ENCODE results near the gene SPATA21. TPM values are rescaled to one million over a fixed set of nuclear protein-coding genes. Genes with fewer than 3 reads are reported as not detected.

The SPATA21 gene
- total and polyA plus RNA-seq, 2 experiments from 2014 or later = not detected

GRCh38 chr1:16433030-16433429 is 4.2 kb downstream of the SPATA21 start:
- Histone ChIP-seq H3K36me3 (ENCODE audit: low read depth) (no peaks in the 10 kb centered on the region), H3K4me3 (no peak overlapping the region), H3K27me3 (replicated peaks; ENCODE audit: insufficient read depth) (no peaks in the 10 kb centered on the region), H3K79me2 (ENCODE audit: insufficient read depth) (no peaks in the 10 kb centered on the region), H3K9ac (no peak overlapping the region), H2AFZ (no peak overlapping the region), H3F3A (ENCODE audit: insufficient read depth) (no peaks in the 10 kb centered on the region), H3K4me2 (ENCODE audit: unreplicated experiment) (no peak overlapping the region), H3K9me2 (ENCODE audit: insufficient read depth) (no peaks in the 10 kb centered on the region), H3K9me3 (ENCODE audit: low read depth) (no peaks in the 10 kb centered on the region), H3K4me1 (ENCODE audit: insufficient read depth) (no peaks in the 10 kb centered on the region), H4K20me1 (ENCODE audit: insufficient read depth) (no peaks in the 10 kb centered on the region), H3K27ac (no peak overlapping the region)
- TF ChIP-seq EZH2 (IDR thresholded peaks at IDR 0.05; ENCODE audit: insufficient read depth, poor library complexity, severe bottlenecking) (no peak), EZH2phosphoT487 (IDR thresholded peaks at IDR 0.05; ENCODE audit: insufficient read depth, low read depth) (no peak)
- 51 to 54% methylated on average over 9 of the region's 9 CpGs for WGBS, 2 experiments (ENCODE audit: low coverage in 1 of 2, low lambda C conversion rate in 2 of 2, missing lambda C conversion rate in 2 of 2)
- no peak for DNase-seq
- in situ Hi-C loops (cut with MboI) = no loop called here

DNA sequence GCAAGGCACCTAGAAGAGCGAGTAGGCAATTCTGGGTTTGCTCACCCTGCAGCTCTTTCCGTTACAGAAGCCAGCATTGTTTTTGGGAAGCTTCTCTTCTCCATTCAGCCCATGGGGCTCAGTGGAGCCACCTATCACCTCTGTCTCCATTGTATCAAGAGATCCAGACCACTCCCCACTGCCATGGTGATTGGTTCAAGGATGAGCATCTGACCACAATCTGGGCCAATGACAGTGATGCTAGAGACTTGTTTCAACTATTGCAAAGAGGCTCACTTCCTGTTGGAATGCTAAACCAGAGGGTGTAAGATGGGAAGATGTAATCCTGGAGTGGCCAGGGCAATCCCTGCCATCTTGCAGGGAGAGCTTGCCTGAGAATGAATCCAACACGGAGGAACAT is 6.6 kb downstream of the SPATA21 start:
- no peaks in the 10 kb centered on the region for H3K79me2 ChIP-seq (ENCODE audit: insufficient read depth)
- DNase-seq = no peak
- H3K9me3 ChIP-seq (ENCODE audit: low read depth) = no peaks in the 10 kb centered on the region
- no peaks in the 10 kb centered on the region for H3K4me1 ChIP-seq (ENCODE audit: insufficient read depth)
- no peak overlapping the region for H2AFZ ChIP-seq
- no peak overlapping the region for H3K27ac ChIP-seq
- H3K4me2 ChIP-seq (ENCODE audit: unreplicated experiment) = no peak overlapping the region
- no peaks in the 10 kb centered on the region for H3K27me3 ChIP-seq (replicated peaks; ENCODE audit: insufficient read depth)
- H4K20me1 ChIP-seq (ENCODE audit: insufficient read depth) = no peaks in the 10 kb centered on the region
- no peaks in the 10 kb centered on the region for H3K9me2 ChIP-seq (ENCODE audit: insufficient read depth)
- no peak overlapping the region for H3K9ac ChIP-seq
- TF ChIP-seq EZH2 (IDR thresholded peaks at IDR 0.05; ENCODE audit: insufficient read depth, poor library complexity, severe bottlenecking) (no peak), EZH2phosphoT487 (IDR thresholded peaks at IDR 0.05; ENCODE audit: insufficient read depth, low read depth) (no peak)
- no peaks in the 10 kb centered on the region for H3K36me3 ChIP-seq (ENCODE audit: low read depth)
- 62 to 63% methylated on average over 3 of the region's 3 CpGs for WGBS, 2 experiments (ENCODE audit: low coverage in 1 of 2, low lambda C conversion rate in 2 of 2, missing lambda C conversion rate in 2 of 2)
- H3F3A ChIP-seq (ENCODE audit: insufficient read depth) = no peaks in the 10 kb centered on the region
- H3K4me3 ChIP-seq = no peak overlapping the region
- in situ Hi-C loops (cut with MboI) = no loop called here

DNA sequence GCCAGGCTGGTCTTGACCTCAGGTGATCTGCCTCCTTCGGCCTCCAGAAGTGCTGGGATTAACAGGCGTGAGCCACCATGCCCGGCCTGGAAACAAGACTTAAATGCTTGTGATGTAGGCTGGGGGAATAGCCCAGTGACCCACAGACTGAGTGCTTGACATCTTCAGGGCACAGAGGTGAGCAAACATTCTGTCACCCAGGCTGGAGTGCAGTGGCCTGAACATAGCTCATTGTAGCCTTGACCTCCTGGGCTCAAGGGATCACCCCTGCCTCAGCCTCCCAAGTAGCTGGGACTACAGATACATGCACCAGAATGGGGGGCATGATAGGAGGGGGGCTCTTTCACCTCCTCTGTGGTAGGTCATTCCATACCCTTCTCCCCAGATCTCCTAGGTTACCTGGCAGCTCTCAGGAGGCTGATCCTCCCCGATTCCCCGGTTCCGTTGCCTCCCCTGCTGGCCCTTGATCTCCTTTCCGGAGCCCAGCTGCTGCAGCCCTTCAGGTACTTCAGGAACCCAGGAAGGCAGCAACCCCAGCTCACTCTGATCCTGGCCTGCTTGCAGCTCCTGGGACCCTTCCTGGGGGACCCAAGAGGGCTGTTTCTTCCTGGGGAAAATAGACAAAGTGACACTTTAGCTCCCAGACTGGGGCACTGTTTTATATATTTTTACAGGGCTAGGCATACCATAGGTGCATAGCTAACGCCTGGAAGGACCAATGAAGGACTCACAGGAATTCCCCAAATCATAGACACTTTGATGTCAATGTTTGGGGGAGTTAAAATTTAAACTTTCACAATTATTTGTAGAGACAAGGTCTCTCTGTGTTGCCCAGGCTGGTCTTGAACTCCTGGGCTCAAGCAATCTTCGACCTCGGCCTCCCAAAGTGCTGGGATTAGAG is 11.8 kb downstream of the SPATA21 start:
- WGBS, 2 experiments (ENCODE audit: low coverage in 1 of 2, low lambda C conversion rate in 2 of 2, missing lambda C conversion rate in 2 of 2) = 82 to 83% methylated on average over 10 of the region's 10 CpGs
- H3K9me2 ChIP-seq (ENCODE audit: insufficient read depth) = no peaks in the 10 kb centered on the region
- no peaks in the 10 kb centered on the region for H3K9me3 ChIP-seq (ENCODE audit: low read depth)
- H2AFZ ChIP-seq = no peak overlapping the region
- H3K9ac ChIP-seq = no peak overlapping the region
- no peaks in the 10 kb centered on the region for H3K79me2 ChIP-seq (ENCODE audit: insufficient read depth)
- TF ChIP-seq EZH2 (IDR thresholded peaks at IDR 0.05; ENCODE audit: insufficient read depth, poor library complexity, severe bottlenecking) = no peak
- TF ChIP-seq EZH2phosphoT487 (IDR thresholded peaks at IDR 0.05; ENCODE audit: insufficient read depth, low read depth) = no peak
- no peak overlapping the region for H3K4me3 ChIP-seq
- H3K27me3 ChIP-seq (replicated peaks; ENCODE audit: insufficient read depth) = no peaks in the 10 kb centered on the region
- H4K20me1 ChIP-seq (ENCODE audit: insufficient read depth) = no peaks in the 10 kb centered on the region
- no peak overlapping the region for H3K27ac ChIP-seq
- H3F3A ChIP-seq (ENCODE audit: insufficient read depth) = no peaks in the 10 kb centered on the region
- in situ Hi-C loops (cut with MboI) = no loop called here
- no peak for DNase-seq
- no peak overlapping the region for H3K4me2 ChIP-seq (ENCODE audit: unreplicated experiment)
- H3K4me1 ChIP-seq (ENCODE audit: insufficient read depth) = no peaks in the 10 kb centered on the region
- no peaks in the 10 kb centered on the region for H3K36me3 ChIP-seq (ENCODE audit: low read depth)

- no peak for DNase-seq
- H3K79me2 ChIP-seq (ENCODE audit: insufficient read depth) = no peaks in the 10 kb centered on the region
- no peak overlapping the region for H3K9ac ChIP-seq
- H3F3A ChIP-seq (ENCODE audit: insufficient read depth) = no peaks in the 10 kb centered on the region
- H3K36me3 ChIP-seq (ENCODE audit: low read depth) = no peaks in the 10 kb centered on the region
- WGBS, 2 experiments (ENCODE audit: low coverage in 1 of 2, low lambda C conversion rate in 2 of 2, missing lambda C conversion rate in 2 of 2) = 64 to 66% methylated on average over 7 of the region's 7 CpGs
- H3K9me2 ChIP-seq (ENCODE audit: insufficient read depth) = no peaks in the 10 kb centered on the region
- no peaks in the 10 kb centered on the region for H3K9me3 ChIP-seq (ENCODE audit: low read depth)
- in situ Hi-C loops (cut with MboI) = no loop called here
- no peaks in the 10 kb centered on the region for H4K20me1 ChIP-seq (ENCODE audit: insufficient read depth)
- TF ChIP-seq EZH2phosphoT487 (IDR thresholded peaks at IDR 0.05; ENCODE audit: insufficient read depth, low read depth) (no peak), EZH2 (IDR thresholded peaks at IDR 0.05; ENCODE audit: insufficient read depth, poor library complexity, severe bottlenecking) (no peak)
- H3K27ac ChIP-seq = no peak overlapping the region
- no peak overlapping the region for H3K4me2 ChIP-seq (ENCODE audit: unreplicated experiment)
- H3K4me1 ChIP-seq (ENCODE audit: insufficient read depth) = no peaks in the 10 kb centered on the region
- no peak overlapping the region for H2AFZ ChIP-seq
- no peaks in the 10 kb centered on the region for H3K27me3 ChIP-seq (replicated peaks; ENCODE audit: insufficient read depth)
- H3K4me3 ChIP-seq = no peak overlapping the region
Measured at GRCh38 chr1:16422041-16422440, 15.2 kb downstream of the SPATA21 start.
